ENCODE measurements around the gene RAB40B.

DNA sequence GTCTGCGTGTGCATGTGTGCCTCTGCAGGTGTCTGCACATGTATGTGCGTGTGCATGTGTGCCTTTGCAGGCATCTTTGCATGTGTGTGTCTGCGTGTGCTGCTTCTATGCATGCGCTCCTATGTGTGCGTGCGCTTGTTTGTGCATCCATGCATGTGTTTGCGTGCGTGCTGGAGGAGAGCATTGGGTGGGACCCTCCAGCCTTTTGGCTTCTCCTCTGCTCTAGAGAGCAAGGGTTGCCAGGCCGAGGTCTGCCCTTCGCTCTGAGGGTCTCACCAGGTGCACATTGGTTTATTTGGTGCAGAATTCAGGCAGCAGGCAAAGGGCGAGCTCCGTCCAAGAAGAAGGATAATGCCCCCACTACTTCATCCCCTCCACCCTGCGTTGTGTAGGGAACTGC, 1.1 kb upstream of the RAB40B start:
- TF ChIP-seq, protein P1, sequence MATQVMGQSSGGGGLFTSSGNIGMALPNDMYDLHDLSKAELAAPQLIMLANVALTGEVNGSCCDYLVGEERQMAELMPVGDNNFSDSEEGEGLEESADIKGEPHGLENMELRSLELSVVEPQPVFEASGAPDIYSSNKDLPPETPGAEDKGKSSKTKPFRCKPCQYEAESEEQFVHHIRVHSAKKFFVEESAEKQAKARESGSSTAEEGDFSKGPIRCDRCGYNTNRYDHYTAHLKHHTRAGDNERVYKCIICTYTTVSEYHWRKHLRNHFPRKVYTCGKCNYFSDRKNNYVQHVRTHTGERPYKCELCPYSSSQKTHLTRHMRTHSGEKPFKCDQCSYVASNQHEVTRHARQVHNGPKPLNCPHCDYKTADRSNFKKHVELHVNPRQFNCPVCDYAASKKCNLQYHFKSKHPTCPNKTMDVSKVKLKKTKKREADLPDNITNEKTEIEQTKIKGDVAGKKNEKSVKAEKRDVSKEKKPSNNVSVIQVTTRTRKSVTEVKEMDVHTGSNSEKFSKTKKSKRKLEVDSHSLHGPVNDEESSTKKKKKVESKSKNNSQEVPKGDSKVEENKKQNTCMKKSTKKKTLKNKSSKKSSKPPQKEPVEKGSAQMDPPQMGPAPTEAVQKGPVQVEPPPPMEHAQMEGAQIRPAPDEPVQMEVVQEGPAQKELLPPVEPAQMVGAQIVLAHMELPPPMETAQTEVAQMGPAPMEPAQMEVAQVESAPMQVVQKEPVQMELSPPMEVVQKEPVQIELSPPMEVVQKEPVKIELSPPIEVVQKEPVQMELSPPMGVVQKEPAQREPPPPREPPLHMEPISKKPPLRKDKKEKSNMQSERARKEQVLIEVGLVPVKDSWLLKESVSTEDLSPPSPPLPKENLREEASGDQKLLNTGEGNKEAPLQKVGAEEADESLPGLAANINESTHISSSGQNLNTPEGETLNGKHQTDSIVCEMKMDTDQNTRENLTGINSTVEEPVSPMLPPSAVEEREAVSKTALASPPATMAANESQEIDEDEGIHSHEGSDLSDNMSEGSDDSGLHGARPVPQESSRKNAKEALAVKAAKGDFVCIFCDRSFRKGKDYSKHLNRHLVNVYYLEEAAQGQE (IDR thresholded peaks at IDR 0.05), result no peak
- TF ChIP-seq POLR2A (IDR thresholded peaks at IDR 0.05; ENCODE audit: low read length), result no peak
- TF ChIP-seq, protein P2, sequence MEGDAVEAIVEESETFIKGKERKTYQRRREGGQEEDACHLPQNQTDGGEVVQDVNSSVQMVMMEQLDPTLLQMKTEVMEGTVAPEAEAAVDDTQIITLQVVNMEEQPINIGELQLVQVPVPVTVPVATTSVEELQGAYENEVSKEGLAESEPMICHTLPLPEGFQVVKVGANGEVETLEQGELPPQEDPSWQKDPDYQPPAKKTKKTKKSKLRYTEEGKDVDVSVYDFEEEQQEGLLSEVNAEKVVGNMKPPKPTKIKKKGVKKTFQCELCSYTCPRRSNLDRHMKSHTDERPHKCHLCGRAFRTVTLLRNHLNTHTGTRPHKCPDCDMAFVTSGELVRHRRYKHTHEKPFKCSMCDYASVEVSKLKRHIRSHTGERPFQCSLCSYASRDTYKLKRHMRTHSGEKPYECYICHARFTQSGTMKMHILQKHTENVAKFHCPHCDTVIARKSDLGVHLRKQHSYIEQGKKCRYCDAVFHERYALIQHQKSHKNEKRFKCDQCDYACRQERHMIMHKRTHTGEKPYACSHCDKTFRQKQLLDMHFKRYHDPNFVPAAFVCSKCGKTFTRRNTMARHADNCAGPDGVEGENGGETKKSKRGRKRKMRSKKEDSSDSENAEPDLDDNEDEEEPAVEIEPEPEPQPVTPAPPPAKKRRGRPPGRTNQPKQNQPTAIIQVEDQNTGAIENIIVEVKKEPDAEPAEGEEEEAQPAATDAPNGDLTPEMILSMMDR (IDR thresholded peaks at IDR 0.05), result no peak
- no peak for TF ChIP-seq KDM1A (IDR thresholded peaks at IDR 0.05; ENCODE audit: low read depth)
- no peak for TF ChIP-seq CBX2 (IDR thresholded peaks at IDR 0.05; ENCODE audit: borderline replicate concordance, low read depth)
- no peak for TF ChIP-seq RCOR1 (IDR thresholded peaks at IDR 0.05; ENCODE audit: low read depth, low read length)
- TF ChIP-seq, protein P3, sequence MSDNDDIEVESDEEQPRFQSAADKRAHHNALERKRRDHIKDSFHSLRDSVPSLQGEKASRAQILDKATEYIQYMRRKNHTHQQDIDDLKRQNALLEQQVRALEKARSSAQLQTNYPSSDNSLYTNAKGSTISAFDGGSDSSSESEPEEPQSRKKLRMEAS (IDR thresholded peaks at IDR 0.05), result no peak
- no peak for TF ChIP-seq ESRRA (IDR thresholded peaks at IDR 0.05; ENCODE audit: borderline replicate concordance, low read length)
- no peak for TF ChIP-seq MYC (IDR thresholded peaks at IDR 0.05; ENCODE audit: borderline replicate concordance, low read length)
- no peak for TF ChIP-seq BHLHE40 (IDR thresholded peaks at IDR 0.05; ENCODE audit: low read depth, low read length)
